Activated naive CD4-positive, alpha-beta T cell treated with anti-CD3 and anti-CD28 coated beads for 36 hours (primary cell): ENCODE data around the gene VPS35. TPM values are rescaled to one million over a fixed set of nuclear protein-coding genes. Genes with fewer than 3 reads are reported as not detected.

Source experiments
- CTCF ChIA-PET: fragments of 350-600 bp; sonication (Branson Sonifier 250); formaldehyde crosslinking; loops from one replicate; lab custom pipeline; 2021; ENCODE audit warnings: antibody characterized with exemption; lab: Charles Lee
- DNase-seq: peaks from one replicate; pipeline ENCODE4 v3.0.0-alpha.2; 2020
- H3K27ac Mint-ChIP-seq: one replicate; pipeline ENCODE4 v1.8.0; 2021; ENCODE audit warnings: mild to moderate bottlenecking, mixed read lengths
- H3K27me3 Mint-ChIP-seq: one replicate; pipeline ENCODE4 v1.8.0; 2021; ENCODE audit warnings: low read depth, mixed read lengths
- H3K36me3 Mint-ChIP-seq: one replicate; pipeline ENCODE4 v1.8.0; 2021; ENCODE audit warnings: low read depth, mixed read lengths
- H3K4me1 Mint-ChIP-seq: one replicate; pipeline ENCODE4 v1.8.0; 2021; ENCODE audit warnings: low read depth, mixed read lengths
- H3K4me3 Mint-ChIP-seq: one replicate; pipeline ENCODE4 v1.8.0; 2021; ENCODE audit warnings: mild to moderate bottlenecking, moderate library complexity, mixed read lengths
- H3K9me3 Mint-ChIP-seq: one replicate; pipeline ENCODE4 v1.8.0; 2021; ENCODE audit warnings: mixed read lengths
- intact Hi-C: fragments of 100-400 bp; cut with micrococcal nuclease; formaldehyde crosslinking; loops from one replicate; pipeline ENCODE4 v1.15.1; 2023
- total RNA-seq, 2 experiments: library from RNA; stranded (reverse); gene quantifications; one replicate each; pipeline ENCODE4 v1.2.3, GENCODE V29; 2021

The VPS35 gene
- total RNA-seq, 2 experiments from 2014 or later: 83.2 to 93.0 TPM

DNA sequence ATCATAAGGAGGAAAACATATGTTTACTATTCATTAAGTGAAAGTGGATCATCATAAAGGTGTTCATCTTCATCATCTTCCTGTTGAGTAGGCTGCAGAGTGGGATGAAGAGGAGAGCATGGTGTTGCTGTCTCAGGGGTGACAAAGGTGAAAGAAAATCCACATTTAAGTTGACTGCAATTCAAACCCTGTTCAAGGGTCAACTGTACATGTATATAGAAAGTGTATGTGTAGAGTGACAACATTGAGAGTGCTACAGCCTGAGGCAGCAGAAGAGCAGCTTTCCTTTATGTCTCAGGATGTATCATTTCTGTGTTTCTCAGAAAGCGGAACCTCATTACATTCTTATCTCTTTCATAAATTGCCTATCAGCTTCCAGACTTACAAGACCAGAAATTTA, 17.7 kb upstream of the VPS35 start:
- CTCF ChIA-PET: no interaction called here

DNA sequence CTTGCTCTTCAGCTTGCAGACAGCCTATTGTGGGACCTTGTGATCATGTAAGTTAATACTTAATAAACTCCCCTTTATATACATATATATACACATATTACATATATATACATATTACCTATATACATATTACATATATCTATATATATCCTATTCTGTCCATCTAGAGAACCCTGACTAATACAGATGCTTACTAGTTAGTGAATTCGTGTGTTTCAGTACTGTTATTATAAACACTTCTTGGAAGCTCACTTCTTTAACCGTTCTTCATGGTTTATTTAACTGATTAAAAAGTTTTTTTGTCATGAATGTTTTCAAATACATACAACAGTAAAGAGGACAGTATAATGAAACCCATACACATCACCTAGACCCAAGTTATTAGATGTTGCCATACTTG, 13.1 kb upstream of the VPS35 start:
- Mint-ChIP-seq H3K4me3 (no peak overlapping the region), H3K27me3 (no peaks in the 10 kb centered on the region), H3K36me3 (peaks cover 16% of the 10 kb centered on the region), H3K27ac (no peak overlapping the region), H3K4me1 (no peaks in the 10 kb centered on the region), H3K9me3 (no peaks in the 10 kb centered on the region)
- intact Hi-C loops: no loop called here
- no peak for DNase-seq
- CTCF ChIA-PET: interaction anchor here (0.6 kb wide), 1 partner anchor 68 kb away, joined by 3 read pairs; no protein-coding TSS in a partner anchor

More for the DNA sequence above, 17.7 kb upstream of the VPS35 start:
- Mint-ChIP-seq H3K27ac (no peak overlapping the region), H3K27me3 (no peaks in the 10 kb centered on the region), H3K9me3 (no peaks in the 10 kb centered on the region), H3K4me3 (no peak overlapping the region), H3K36me3 (peaks cover 3% of the 10 kb centered on the region), H3K4me1 (no peaks in the 10 kb centered on the region)
- intact Hi-C loops: no loop called here
- DNase-seq: no peak

DNA sequence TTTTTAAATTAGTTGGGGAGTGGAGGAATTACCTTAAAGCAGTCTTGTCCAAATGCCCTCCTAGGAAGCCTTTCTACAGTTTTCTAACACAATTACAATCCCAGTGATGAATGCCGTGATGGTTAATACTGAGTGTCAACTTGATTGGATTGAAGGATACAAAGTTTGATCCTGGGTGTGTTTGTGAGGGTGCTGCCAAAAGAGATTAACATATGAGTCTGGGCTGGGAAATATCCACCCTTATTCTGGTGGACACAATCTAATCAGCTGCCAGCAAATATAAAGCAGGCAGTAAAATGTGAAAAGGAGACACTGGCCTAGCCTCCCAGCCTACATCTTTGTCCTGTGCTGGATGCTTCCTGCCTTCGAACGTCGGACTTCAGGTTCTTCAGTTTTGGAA, 12.6 kb upstream of the VPS35 start:
- H3K4me1 Mint-ChIP-seq: no peaks in the 10 kb centered on the region
- no peak overlapping the region for H3K4me3 Mint-ChIP-seq
- CTCF ChIA-PET: interaction anchor here (0.6 to 0.8 kb wide), 2 partner anchors 69 to 147 kb away, joined by 3 read pairs; no protein-coding TSS in a partner anchor
- DNase-seq: no peak
- H3K27ac Mint-ChIP-seq: no peak overlapping the region
- peaks cover 19% of the 10 kb centered on the region for H3K36me3 Mint-ChIP-seq
- intact Hi-C loops: no loop called here
- no peaks in the 10 kb centered on the region for H3K27me3 Mint-ChIP-seq
- H3K9me3 Mint-ChIP-seq: no peaks in the 10 kb centered on the region

DNA sequence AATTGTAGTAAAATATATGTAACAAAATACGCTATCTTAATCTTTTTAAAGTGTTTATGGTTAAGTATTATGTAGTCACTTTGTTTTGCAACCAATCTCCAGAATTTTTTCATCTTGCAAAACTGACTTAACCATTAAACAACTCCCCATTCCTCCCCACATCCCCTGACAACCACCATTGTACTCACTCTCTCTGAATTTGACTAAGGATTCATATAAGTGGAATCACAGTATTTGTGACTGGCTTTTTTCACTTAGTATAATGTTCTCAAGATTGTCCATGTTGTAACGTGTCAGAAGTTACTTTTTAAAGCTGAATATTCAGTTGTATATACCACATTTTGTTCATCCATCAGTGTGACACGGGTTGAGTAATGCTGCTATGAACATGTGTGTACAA, 11.1 kb upstream of the VPS35 start:
- Mint-ChIP-seq H3K9me3 (no peaks in the 10 kb centered on the region), H3K27ac (no peak overlapping the region), H3K4me1 (no peaks in the 10 kb centered on the region), H3K36me3 (peaks cover 32% of the 10 kb centered on the region), H3K27me3 (no peaks in the 10 kb centered on the region), H3K4me3 (no peak overlapping the region)
- intact Hi-C loops: no loop called here
- CTCF ChIA-PET: no interaction called here
- no peak for DNase-seq

DNA sequence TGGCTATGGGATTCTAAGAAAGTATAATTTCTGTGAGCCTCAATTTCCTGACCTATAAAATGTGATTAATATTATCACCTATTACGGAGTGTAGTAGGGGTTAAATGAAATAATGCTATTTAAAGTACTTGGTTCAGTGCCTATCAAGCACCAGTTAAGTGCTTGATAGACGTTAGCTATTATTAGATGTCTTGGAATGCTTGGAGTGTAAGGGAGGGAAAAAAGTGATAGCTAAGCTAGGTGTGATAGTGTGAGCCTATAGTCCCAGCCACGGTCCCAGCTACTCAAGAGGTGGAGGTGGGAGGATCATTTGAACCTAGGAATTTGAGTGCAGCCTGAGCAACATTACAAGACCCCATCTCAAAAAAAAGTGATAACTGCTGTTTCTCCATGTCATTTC, 8.0 kb upstream of the VPS35 start:
- no peak for DNase-seq
- CTCF ChIA-PET: interaction anchor here (0.6 to 1.3 kb wide), 5 partner anchors 21 to 341 kb away, joined by 3 to 4 read pairs (median 3); no protein-coding TSS in a partner anchor
- H3K27me3 Mint-ChIP-seq: no peaks in the 10 kb centered on the region
- H3K4me1 Mint-ChIP-seq: peaks cover 1% of the 10 kb centered on the region
- intact Hi-C loops: no loop called here
- no peaks in the 10 kb centered on the region for H3K9me3 Mint-ChIP-seq
- peaks cover 49% of the 10 kb centered on the region for H3K36me3 Mint-ChIP-seq
- no peak overlapping the region for H3K27ac Mint-ChIP-seq
- H3K4me3 Mint-ChIP-seq: no peak overlapping the region

DNA sequence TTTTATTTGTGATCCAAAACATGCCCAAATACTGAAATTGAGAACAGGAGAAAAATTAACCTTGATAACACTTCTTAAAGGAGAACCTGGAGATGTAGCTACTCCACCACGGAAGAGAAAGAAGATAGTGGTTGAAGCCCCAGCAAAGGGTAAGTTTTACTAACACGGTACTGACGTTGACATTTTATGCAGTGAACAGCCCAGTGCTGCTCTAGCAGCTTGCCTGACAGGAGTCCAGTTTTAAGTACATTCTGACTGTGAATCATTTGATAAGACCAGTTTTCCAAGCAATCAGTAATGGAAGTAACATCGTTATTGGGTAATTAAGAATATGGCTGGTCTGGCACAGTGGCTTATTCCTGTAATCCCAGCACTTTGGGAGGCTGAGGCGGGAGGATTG, 7.0 kb upstream of the VPS35 start:
- Mint-ChIP-seq H3K36me3 (peaks cover 55% of the 10 kb centered on the region), H3K4me1 (peaks cover 12% of the 10 kb centered on the region), H3K4me3 (no peak overlapping the region), H3K9me3 (no peaks in the 10 kb centered on the region), H3K27me3 (no peaks in the 10 kb centered on the region), H3K27ac (no peak overlapping the region)
- CTCF ChIA-PET: interaction anchor here (0.6 kb wide), 1 partner anchor 142 kb away, joined by 3 read pairs; no protein-coding TSS in a partner anchor
- intact Hi-C loops: no loop called here
- no peak for DNase-seq

DNA sequence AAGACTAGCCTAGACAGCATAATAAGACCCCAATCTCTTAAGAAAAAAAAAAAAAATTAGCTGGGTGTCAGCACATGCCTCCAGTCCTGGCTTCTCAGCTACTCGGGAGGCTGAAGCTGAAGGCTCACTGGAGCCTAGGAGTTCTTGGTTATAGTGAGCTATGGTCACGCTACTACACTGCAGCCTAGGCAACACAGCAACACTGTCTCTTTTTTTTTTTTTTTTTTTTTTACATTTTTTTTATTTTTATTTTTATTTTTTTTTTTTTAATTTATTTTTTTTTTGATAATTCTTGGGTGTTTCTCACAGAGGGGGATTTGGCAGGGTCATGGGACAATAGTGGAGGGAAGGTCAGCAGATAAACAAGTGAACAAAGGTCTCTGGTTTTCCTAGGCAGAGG, 4.6 kb upstream of the VPS35 start:
- peaks cover 18% of the 10 kb centered on the region for H3K4me1 Mint-ChIP-seq
- H3K36me3 Mint-ChIP-seq: peaks cover 50% of the 10 kb centered on the region
- intact Hi-C loops: no loop called here
- no peaks in the 10 kb centered on the region for H3K27me3 Mint-ChIP-seq
- no peak for DNase-seq
- H3K4me3 Mint-ChIP-seq: no peak overlapping the region
- no peaks in the 10 kb centered on the region for H3K9me3 Mint-ChIP-seq
- CTCF ChIA-PET: interaction anchor here (0.6 kb wide), 1 partner anchor 133 kb away, joined by 3 read pairs; no protein-coding TSS in a partner anchor
- H3K27ac Mint-ChIP-seq: no peak overlapping the region

DNA sequence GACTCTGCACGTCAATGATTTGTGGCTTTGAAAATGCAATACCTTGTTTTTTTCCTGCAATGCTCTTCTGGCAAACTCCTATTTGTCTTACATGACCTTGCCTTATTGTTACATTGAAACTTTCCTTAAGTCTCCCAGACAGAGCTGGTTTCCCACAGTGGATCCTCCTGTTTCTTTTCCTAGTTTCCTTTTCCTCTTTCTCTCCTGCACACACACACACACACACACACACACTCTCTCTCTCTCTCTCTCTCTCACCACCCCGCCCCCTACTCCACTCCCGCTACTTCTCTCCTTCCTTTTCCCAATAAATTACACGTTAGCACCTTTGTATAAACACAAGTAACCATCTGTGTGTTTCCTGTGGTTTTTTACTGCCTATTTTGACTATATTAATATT, 2.7 kb upstream of the VPS35 start:
- no peaks in the 10 kb centered on the region for H3K9me3 Mint-ChIP-seq
- intact Hi-C loops: no loop called here
- H3K36me3 Mint-ChIP-seq: peaks cover 39% of the 10 kb centered on the region
- H3K27ac Mint-ChIP-seq: no peak overlapping the region
- CTCF ChIA-PET: interaction anchor here (0.6 to 1.9 kb wide), 3 partner anchors 18 to 235 kb away, joined by 3 to 8 read pairs (median 3); no protein-coding TSS in a partner anchor
- DNase-seq: no peak
- no peaks in the 10 kb centered on the region for H3K27me3 Mint-ChIP-seq
- peaks cover 32% of the 10 kb centered on the region for H3K4me1 Mint-ChIP-seq
- H3K4me3 Mint-ChIP-seq: no peak overlapping the region

DNA sequence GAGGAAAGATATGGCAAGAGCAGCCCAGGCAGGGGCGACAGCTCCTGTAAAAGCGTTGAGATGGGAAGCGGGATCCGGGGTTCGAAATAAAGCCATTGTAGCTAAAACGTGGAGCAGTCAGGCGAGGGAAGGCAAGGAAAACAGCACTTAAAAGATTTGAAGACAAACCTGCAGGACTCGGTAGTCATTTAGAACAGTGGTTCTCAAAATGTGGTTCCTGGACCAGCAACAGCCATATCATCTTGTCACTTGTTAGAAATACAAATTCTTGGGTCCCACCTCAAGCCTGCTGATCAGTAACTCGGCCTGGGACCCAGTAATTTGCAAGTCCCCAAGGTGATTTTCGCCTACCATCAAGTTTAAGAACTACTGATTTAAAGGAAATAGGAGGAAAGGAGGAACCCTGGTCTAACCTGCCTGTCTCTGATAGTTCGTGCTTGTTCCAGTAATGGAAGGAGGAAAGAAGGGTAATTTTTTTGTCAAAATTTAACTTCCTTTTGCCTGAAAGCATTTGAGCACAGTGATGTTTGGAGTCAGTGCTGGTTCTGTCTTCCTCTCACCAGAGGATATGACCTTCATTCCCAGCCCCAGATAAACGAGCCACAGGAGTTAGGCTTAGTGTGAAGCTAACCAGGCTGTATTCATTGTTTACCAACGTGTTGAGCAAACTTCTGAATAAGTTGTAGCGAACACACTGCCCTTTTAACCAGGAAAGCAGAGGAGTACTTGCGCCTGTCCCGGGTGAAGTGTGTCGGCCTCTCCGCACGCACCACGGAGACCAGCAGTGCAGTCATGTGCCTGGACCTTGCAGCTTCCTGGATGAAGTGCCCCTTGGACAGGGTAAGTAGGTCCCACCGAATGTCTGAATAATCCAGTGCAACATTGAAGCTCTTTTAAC, 1.6 kb upstream of the VPS35 start:
- Mint-ChIP-seq H3K4me1 (peaks cover 38% of the 10 kb centered on the region), H3K36me3 (peaks cover 31% of the 10 kb centered on the region), H3K4me3 (no peak overlapping the region), H3K27me3 (no peaks in the 10 kb centered on the region), H3K27ac (no peak overlapping the region), H3K9me3 (no peaks in the 10 kb centered on the region)
- no peak for DNase-seq
- CTCF ChIA-PET: interaction anchor here (0.6 to 1.1 kb wide), 5 partner anchors 17 to 449 kb away, joined by 3 to 4 read pairs (median 3); partner anchors contain the start of gene C16orf87
- intact Hi-C loops: loop anchor here (1.0 kb wide), 2 partner anchors 136 to 219 kb away; no protein-coding TSS in a partner anchor

DNA sequence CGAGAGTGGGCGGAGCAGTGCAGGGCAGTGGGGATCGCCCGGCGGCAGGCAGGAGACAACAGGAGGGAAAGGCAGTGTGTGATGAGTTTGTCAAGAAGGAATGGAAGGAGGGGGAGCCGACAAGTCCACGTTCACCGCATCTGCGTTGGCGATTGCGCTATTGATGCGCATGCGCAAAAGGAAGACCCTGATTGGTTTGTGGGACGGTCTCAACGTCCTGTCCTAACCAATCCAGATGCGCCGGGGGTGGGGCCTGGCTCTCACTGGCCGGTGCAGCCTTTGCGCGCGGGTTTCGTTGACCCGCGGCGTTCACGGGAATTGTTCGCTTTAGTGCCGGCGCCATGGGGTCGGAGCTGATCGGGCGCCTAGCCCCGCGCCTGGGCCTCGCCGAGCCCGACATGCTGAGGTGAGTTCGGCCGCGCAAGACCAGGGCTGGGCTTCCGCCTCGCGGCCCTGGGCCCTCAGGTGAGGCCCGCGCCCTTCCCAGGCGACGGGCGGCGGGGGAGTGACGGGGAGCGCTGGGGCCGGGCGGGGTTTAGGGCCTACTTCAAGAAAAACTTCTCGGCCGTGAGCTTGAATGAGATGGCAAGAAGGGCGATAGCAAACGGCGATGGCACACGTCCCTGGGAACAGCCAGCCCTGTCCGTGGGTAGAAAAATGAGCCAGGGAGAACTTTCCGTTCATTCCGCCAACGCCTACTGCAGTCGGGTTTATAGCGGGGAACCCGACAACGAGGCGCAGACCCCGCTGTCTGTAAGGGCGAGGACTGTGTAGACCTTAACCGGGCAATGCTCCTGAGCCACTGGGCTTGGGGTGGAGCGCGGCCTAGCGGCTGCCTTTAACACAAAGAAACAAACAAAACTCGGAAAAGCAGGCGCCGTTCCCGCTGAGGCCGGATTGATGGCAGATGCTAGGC, 645 bp upstream of the VPS35 start, which contains the start of gene ORC6:
TSS of gene ORC6 (plus strand) at position 295 of the 916 bp plus-strand sequence. CDS start at position 342, 47 bp downstream.
- Mint-ChIP-seq H3K27ac (peak within 1 kb of the TSS; percentile 64), H3K9me3 (no peaks in the 10 kb centered on the region), H3K27me3 (no peaks in the 10 kb centered on the region), H3K4me3 (no peak within 1 kb of the TSS), H3K4me1 (peaks cover 47% of the 10 kb centered on the region), H3K36me3 (peaks cover 22% of the 10 kb centered on the region)
- peak; percentile 98 for DNase-seq
- CTCF ChIA-PET: interaction anchor here (0.6 to 1.1 kb wide), 5 partner anchors 16 to 159 kb away, joined by 3 to 4 read pairs (median 3); partner anchors contain the start of gene C16orf87
- intact Hi-C loops: loop anchor here (1.0 to 10.0 kb wide), 12 partner anchors 69 to 1919 kb away; partner anchors contain the start of genes C16orf87, DNAJA2, GPT2 and ITFG1

DNA sequence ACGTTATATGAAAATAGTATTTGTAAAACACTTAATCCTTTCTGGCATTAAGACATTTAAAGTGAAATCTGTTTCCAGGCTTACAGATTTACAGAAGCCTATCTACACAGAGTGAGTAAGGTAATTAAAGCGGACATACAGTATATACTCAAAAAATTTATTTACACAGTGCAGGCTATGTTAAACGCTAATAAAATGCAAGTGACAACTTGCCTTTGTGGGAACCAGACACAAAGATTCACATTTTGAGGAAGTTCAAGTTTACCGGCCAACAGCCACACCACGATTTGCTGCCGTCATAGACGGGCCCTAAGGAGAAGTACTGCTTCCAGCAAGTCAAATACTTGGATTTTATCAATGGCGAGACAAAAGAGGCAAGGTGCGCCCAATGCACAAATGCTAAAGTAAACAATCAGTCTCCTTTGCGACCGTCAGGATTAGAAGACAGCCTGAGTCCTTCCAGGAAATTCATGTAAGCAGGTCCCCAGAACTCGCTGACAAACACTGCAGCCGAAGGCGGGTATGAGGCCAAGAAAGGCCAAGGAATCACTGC, 801 bp downstream of the VPS35 start:
- no peak overlapping the region for H3K4me3 Mint-ChIP-seq
- intact Hi-C loops: loop anchor here (2.0 to 10.0 kb wide), 5 partner anchors 67 to 1921 kb away; partner anchors contain the start of genes ITFG1, NETO2, PHKB and SHCBP1

More for the DNA sequence above, 801 bp downstream of the VPS35 start:
- Mint-ChIP-seq H3K9me3 (no peaks in the 10 kb centered on the region), H3K27me3 (no peaks in the 10 kb centered on the region), H3K36me3 (peaks cover 16% of the 10 kb centered on the region), H3K4me1 (peaks cover 55% of the 10 kb centered on the region), H3K27ac (peak overlapping the region; percentile 64)
- CTCF ChIA-PET: no interaction called here
- no peak for DNase-seq
